ENCODE measurements around the gene EHMT1. TPM values are rescaled to one million over a fixed set of nuclear protein-coding genes. Genes with fewer than 3 reads are reported as not detected.
A peak's percentile ranks its signal among the peaks of the same experiment; 100 is the strongest.

Gene EHMT1
- total RNA-seq, 1 donor from 2014 or later: 95.3 TPM

GRCh38 chr9:137691646-137692351 is 73.0 kb downstream of the EHMT1 start:
- DNase-seq (ENCODE audit: low spot score): no peak

GRCh38 chr9:137694236-137694959 is 75.6 kb downstream of the EHMT1 start:
- no peak for DNase-seq (ENCODE audit: low spot score)

- no peak for DNase-seq (ENCODE audit: low spot score)
Measured at GRCh38 chr9:137694962-137695875, 76.4 kb downstream of the EHMT1 start.

GRCh38 chr9:137696136-137696925 is 77.5 kb downstream of the EHMT1 start:
- no peak for DNase-seq (ENCODE audit: low spot score)

GRCh38 chr9:137697193-137697592 is 78.4 kb downstream of the EHMT1 start:
- DNase-seq (ENCODE audit: low spot score): no peak

- DNase-seq (ENCODE audit: low spot score): no peak
Measured at GRCh38 chr9:137697832-137698231, 79.0 kb downstream of the EHMT1 start.

GRCh38 chr9:137700911-137701310 is 82.1 kb downstream of the EHMT1 start:
- no peak for DNase-seq (ENCODE audit: low spot score)

GRCh38 chr9:137702615-137703379 is 84.0 kb downstream of the EHMT1 start:
- DNase-seq (ENCODE audit: low spot score): peak; percentile 28

GRCh38 chr9:137703842-137704508 is 85.2 kb downstream of the EHMT1 start:
- DNase-seq (ENCODE audit: low spot score): no peak

- DNase-seq (ENCODE audit: low spot score): no peak
Measured at GRCh38 chr9:137705443-137705863, 86.6 kb downstream of the EHMT1 start.

GRCh38 chr9:137705906-137706305 is 87.1 kb downstream of the EHMT1 start:
- DNase-seq (ENCODE audit: low spot score): no peak

- DNase-seq (ENCODE audit: low spot score): no peak
Measured at GRCh38 chr9:137707361-137707760, 88.6 kb downstream of the EHMT1 start.

- peak; percentile 64 for DNase-seq (ENCODE audit: low spot score)
Measured at GRCh38 chr9:137708590-137709284, 89.9 kb downstream of the EHMT1 start.

GRCh38 chr9:137709411-137710101 is 90.8 kb downstream of the EHMT1 start:
- peak; percentile 71 for DNase-seq (ENCODE audit: low spot score)

- DNase-seq (ENCODE audit: low spot score): peak; percentile 43
Measured at GRCh38 chr9:137710704-137711103, 91.9 kb downstream of the EHMT1 start.

- no peak for DNase-seq (ENCODE audit: low spot score)
Measured at GRCh38 chr9:137711678-137712105, 92.9 kb downstream of the EHMT1 start.

GRCh38 chr9:137715321-137715720 is 96.5 kb downstream of the EHMT1 start:
- peak; percentile 53 for DNase-seq (ENCODE audit: low spot score)

All from mesenteric fat pad (tissue), 1 donor.